C4-2B (cell line): ENCODE data around the gene TMBIM1.

Experiments
- H3K27ac ChIP-seq: fragments of 450-650 bp; 2 replicates; pipeline ENCODE4 v1.5.1; 2017
- CTCF ChIP-seq: fragments of 450-650 bp; conservative IDR thresholded peaks from 2 replicates; pipeline ENCODE4 v1.5.1; 2017; ENCODE audit warnings: mild to moderate bottlenecking
- ZFX ChIP-seq: fragments of 450-650 bp; IDR thresholded peaks from 2 replicates; pipeline ENCODE4 v1.6.1; 2017

The TMBIM1 gene

GRCh38 chr2:218244204-218244603 is 48.1 kb downstream of the TMBIM1 start:
- no peak for TF ChIP-seq CTCF
- no peak for TF ChIP-seq ZFX
- peak overlapping the region; percentile 11; the same call in 1 of the 2 replicates for H3K27ac ChIP-seq

GRCh38 chr2:218238887-218239286 is 53.4 kb downstream of the TMBIM1 start:
- TF ChIP-seq CTCF (no peak), ZFX (no peak)
- H3K27ac ChIP-seq: no peak overlapping the region

GRCh38 chr2:218236829-218237228 is 55.5 kb downstream of the TMBIM1 start:
- TF ChIP-seq CTCF (no peak), ZFX (no peak)
- no peak overlapping the region for H3K27ac ChIP-seq

- no peak overlapping the region for H3K27ac ChIP-seq
- TF ChIP-seq CTCF (no peak), ZFX (no peak)
Measured at GRCh38 chr2:218235017-218235416, 57.3 kb downstream of the TMBIM1 start.

GRCh38 chr2:218234521-218234920 is 57.8 kb downstream of the TMBIM1 start:
- TF ChIP-seq CTCF (no peak), ZFX (no peak)
- no peak overlapping the region for H3K27ac ChIP-seq

GRCh38 chr2:218233543-218233942 is 58.8 kb downstream of the TMBIM1 start:
- TF ChIP-seq CTCF (no peak), ZFX (no peak)
- H3K27ac ChIP-seq: no peak overlapping the region

- no peak for TF ChIP-seq ZFX
- no peak; the same call in 1 of the 2 replicates for TF ChIP-seq CTCF
- H3K27ac ChIP-seq: no peak overlapping the region
Measured at GRCh38 chr2:218230882-218231281, 61.4 kb downstream of the TMBIM1 start.

GRCh38 chr2:218229851-218230250 is 62.5 kb downstream of the TMBIM1 start:
- TF ChIP-seq CTCF (no peak), ZFX (no peak)
- no peak overlapping the region for H3K27ac ChIP-seq
